MM.1S (cell line): ENCODE results near the gene ARHGAP26.

ENCODE experiments used
- EZH2 ChIP-seq: fragments of 300-600 bp; sonication (generic); optimal IDR thresholded peaks from 2 replicates; pipeline ENCODE3; 2017; ENCODE audit warnings: low read depth, mild to moderate bottlenecking, antibody characterized with exemption, low read length, mixed read lengths
- EZH2phosphoT487 ChIP-seq: fragments of 300-600 bp; sonication (generic); IDR thresholded peaks from 2 replicates; pipeline ENCODE4 v1.6.1; 2018; ENCODE audit warnings: antibody characterized with exemption, low read length
- TF ChIP-seq, protein P1 (sequence below): fragments of 300-600 bp; sonication (generic); IDR thresholded peaks from 2 replicates; pipeline ENCODE4 v1.5.1; 2016; ENCODE audit warnings: antibody characterized with exemption, low read length, mixed read lengths

DNA sequence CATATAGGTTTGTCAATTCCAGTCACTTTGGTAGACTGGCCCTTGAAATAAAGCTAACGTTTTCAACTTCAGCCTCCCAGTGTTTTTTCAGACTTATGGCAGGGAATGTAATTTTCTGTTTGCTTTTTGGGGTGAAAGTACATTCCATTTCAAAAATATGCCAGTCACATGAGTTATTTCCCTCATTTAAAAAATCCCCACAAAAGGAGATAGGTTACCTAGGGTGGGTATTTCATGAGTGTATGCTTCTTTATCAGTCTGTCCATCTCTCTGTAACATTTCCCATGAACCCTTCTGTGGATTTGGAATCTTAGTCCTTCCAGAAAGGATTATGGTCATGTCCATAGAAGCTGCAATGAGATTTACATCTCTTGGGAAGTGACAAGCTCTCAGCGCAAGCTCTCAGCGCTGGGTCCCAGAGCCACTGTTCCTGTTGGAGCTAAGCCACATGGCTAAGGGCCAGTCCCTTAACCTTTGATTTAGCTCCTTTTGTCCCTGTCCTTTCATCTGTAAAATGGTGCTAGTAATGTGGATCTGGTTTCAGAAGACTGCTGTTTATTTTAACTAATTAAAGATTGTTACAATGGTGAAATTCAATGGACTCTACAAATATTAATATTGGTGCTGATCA lies 338.4 kb downstream of the ARHGAP26 start:
- TF ChIP-seq, protein P1, sequence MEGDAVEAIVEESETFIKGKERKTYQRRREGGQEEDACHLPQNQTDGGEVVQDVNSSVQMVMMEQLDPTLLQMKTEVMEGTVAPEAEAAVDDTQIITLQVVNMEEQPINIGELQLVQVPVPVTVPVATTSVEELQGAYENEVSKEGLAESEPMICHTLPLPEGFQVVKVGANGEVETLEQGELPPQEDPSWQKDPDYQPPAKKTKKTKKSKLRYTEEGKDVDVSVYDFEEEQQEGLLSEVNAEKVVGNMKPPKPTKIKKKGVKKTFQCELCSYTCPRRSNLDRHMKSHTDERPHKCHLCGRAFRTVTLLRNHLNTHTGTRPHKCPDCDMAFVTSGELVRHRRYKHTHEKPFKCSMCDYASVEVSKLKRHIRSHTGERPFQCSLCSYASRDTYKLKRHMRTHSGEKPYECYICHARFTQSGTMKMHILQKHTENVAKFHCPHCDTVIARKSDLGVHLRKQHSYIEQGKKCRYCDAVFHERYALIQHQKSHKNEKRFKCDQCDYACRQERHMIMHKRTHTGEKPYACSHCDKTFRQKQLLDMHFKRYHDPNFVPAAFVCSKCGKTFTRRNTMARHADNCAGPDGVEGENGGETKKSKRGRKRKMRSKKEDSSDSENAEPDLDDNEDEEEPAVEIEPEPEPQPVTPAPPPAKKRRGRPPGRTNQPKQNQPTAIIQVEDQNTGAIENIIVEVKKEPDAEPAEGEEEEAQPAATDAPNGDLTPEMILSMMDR: no peak
- no peak for TF ChIP-seq EZH2
- TF ChIP-seq EZH2phosphoT487: no peak
